Fibroblast of mammary gland (primary cell): ENCODE measurements around the gene PALS2.

ENCODE experiments used
- DNase-seq: peaks from one replicate; pipeline ENCODE4 v3.0.0-alpha.2; 2010; ENCODE audit warnings: low read depth
- H3K4me3 ChIP-seq: 2 replicates; pipeline ENCODE4 v1.5.1; 2011; ENCODE audit warnings: low read depth, mild to moderate bottlenecking, low read length, moderate library complexity; ENCODE audit not compliant: control insufficient read depth
- CTCF ChIP-seq: conservative IDR thresholded peaks from 2 replicates; pipeline ENCODE4 v1.5.1; 2011; ENCODE audit warnings: low read depth, low read length, inconsistent platforms; ENCODE audit not compliant: control insufficient read depth, insufficient read depth

PALS2 gene

GRCh38 chr7:24582166-24582565 is 8.9 kb downstream of the PALS2 start:
- no peak overlapping the region for H3K4me3 ChIP-seq
- DNase-seq: no peak
- TF ChIP-seq CTCF: no peak

GRCh38 chr7:24587853-24588252 is 14.6 kb downstream of the PALS2 start:
- peak; percentile 35 for TF ChIP-seq CTCF
- DNase-seq: no peak

GRCh38 chr7:24591152-24591551 is 17.9 kb downstream of the PALS2 start:
- peak; percentile 7 for TF ChIP-seq CTCF
- DNase-seq: no peak
- H3K4me3 ChIP-seq: no peak overlapping the region

More at GRCh38 chr7:24587853-24588252, 14.6 kb downstream of the PALS2 start:
- no peak overlapping the region for H3K4me3 ChIP-seq

- DNase-seq: no peak
- H3K4me3 ChIP-seq: no peak overlapping the region
- no peak for TF ChIP-seq CTCF
These were observed 22.6 kb downstream of the PALS2 start for GRCh38 chr7:24595671-24596418.

- TF ChIP-seq CTCF: no peak
- H3K4me3 ChIP-seq: no peak overlapping the region
- DNase-seq: no peak
These were observed 23.8 kb downstream of the PALS2 start for GRCh38 chr7:24597014-24597413.

GRCh38 chr7:24601600-24601999 is 28.3 kb downstream of the PALS2 start:
- H3K4me3 ChIP-seq: no peak overlapping the region
- peak; percentile 49 for DNase-seq
- TF ChIP-seq CTCF: no peak
